ENCODE data around the gene DUSP22. TPM values are rescaled to one million over a fixed set of nuclear protein-coding genes. Genes with fewer than 3 reads are reported as not detected.

Gene DUSP22
- total and polyA plus RNA-seq, 8 donors, result 15.6 to 338 (median 34.8) TPM

- Histone ChIP-seq H3K4me3 (no peak overlapping the region), H3K27me3 (peaks cover 0 to 4% (median 0%) of the 10 kb centered on the region in 3 donors), H3K9me3 (peaks cover 0 to under 1% (median 0%) of the 10 kb centered on the region in 4 donors), H3K36me3 (peaks cover 0 to 8% (median 4%) of the 10 kb centered on the region in 4 donors), H3K27ac (no peak overlapping the region), H3K4me1 (peaks cover 0 to 5% (median 0%) of the 10 kb centered on the region in 4 donors)
- intact Hi-C loops (cut with DNase I; ENCODE audit: low total_unique reads), result no loop called here
- WGBS, 5 donors, result 78 to 88% (median 84%) methylated on average over 12 of the region's 12 CpGs
- no peak for DNase-seq
- no peak for TF ChIP-seq POLR2AphosphoS5 (IDR thresholded peaks at IDR 0.05)
- TF ChIP-seq POLR2A (IDR thresholded peaks at IDR 0.05), result no peak
- no peak for TF ChIP-seq CTCF (IDR thresholded peaks at IDR 0.05)
- no peak for TF ChIP-seq EP300 (IDR thresholded peaks at IDR 0.05)
These were observed 65.0 kb downstream of the DUSP22 start for GRCh38 chr6:357261-357790.

- DNase-seq, result no peak
- peaks cover 0 to 3% (median 1%) of the 10 kb centered on the region in 4 donors for H3K36me3 ChIP-seq
- peaks cover 0 to 6% (median 2%) of the 10 kb centered on the region in 4 donors for H3K9me3 ChIP-seq
- H3K4me3 ChIP-seq, result no peak overlapping the region
- TF ChIP-seq POLR2A (IDR thresholded peaks at IDR 0.05) (no peak), EP300 (IDR thresholded peaks at IDR 0.05) (no peak), CTCF (IDR thresholded peaks at IDR 0.05) (no peak), POLR2AphosphoS5 (IDR thresholded peaks at IDR 0.05) (no peak)
- H3K4me1 ChIP-seq, result peaks cover 0 to 5% (median 0%) of the 10 kb centered on the region in 4 donors
- intact Hi-C loops (cut with DNase I; ENCODE audit: low total_unique reads), result no loop called here
- H3K27ac ChIP-seq, result no peak overlapping the region
- 86 to 89% (median 87%) methylated on average over 13 of the region's 13 CpGs for WGBS, 5 donors
- H3K27me3 ChIP-seq, result peaks cover 0 to 4% (median 0%) of the 10 kb centered on the region in 3 donors
These were observed 65.6 kb downstream of the DUSP22 start for GRCh38 chr6:357791-358341.

GRCh38 chr6:358432-358831, 66.1 kb downstream of the DUSP22 start:
- DNase-seq, result no peak

GRCh38 chr6:358847-359246, 66.6 kb downstream of the DUSP22 start:
- Histone ChIP-seq H3K36me3 (no peaks in the 10 kb centered on the region), H3K27me3 (peaks cover 0 to 4% (median 0%) of the 10 kb centered on the region in 3 donors), H3K9me3 (peaks cover 6 to 13% (median 11%) of the 10 kb centered on the region in 4 donors), H3K4me3 (no peak overlapping the region), H3K27ac (no peak overlapping the region), H3K4me1 (peaks cover 0 to 5% (median 0%) of the 10 kb centered on the region in 4 donors)
- DNase-seq, result no peak
- intact Hi-C loops (cut with DNase I; ENCODE audit: low total_unique reads), result no loop called here
- 73 to 90% (median 79%) methylated on average over 8 of the region's 8 CpGs for WGBS, 5 donors
- TF ChIP-seq EP300 (IDR thresholded peaks at IDR 0.05) (no peak), CTCF (IDR thresholded peaks at IDR 0.05) (no peak), POLR2A (IDR thresholded peaks at IDR 0.05) (no peak), POLR2AphosphoS5 (IDR thresholded peaks at IDR 0.05) (no peak)

More at GRCh38 chr6:358432-358831, 66.1 kb downstream of the DUSP22 start:
- no peak overlapping the region for H3K27ac ChIP-seq
- H3K36me3 ChIP-seq, result no peaks in the 10 kb centered on the region
- H3K9me3 ChIP-seq, result peaks cover 2 to 9% (median 7%) of the 10 kb centered on the region in 4 donors
- WGBS, 5 donors, result 64 to 87% (median 72%) methylated on average over 4 of the region's 4 CpGs
- H3K27me3 ChIP-seq, result peaks cover 0 to 4% (median 0%) of the 10 kb centered on the region in 3 donors
- intact Hi-C loops (cut with DNase I; ENCODE audit: low total_unique reads), result no loop called here
- peaks cover 0 to 5% (median 0%) of the 10 kb centered on the region in 4 donors for H3K4me1 ChIP-seq
- no peak overlapping the region for H3K4me3 ChIP-seq
- TF ChIP-seq EP300 (IDR thresholded peaks at IDR 0.05) (no peak), CTCF (IDR thresholded peaks at IDR 0.05) (no peak), POLR2AphosphoS5 (IDR thresholded peaks at IDR 0.05) (no peak), POLR2A (IDR thresholded peaks at IDR 0.05) (no peak)

Data from stomach (tissue), 9 donors.